ENCODE results near the gene PRPF19.
A peak's percentile ranks its signal among the peaks of the same experiment; 100 is the strongest.

The PRPF19 gene

GRCh38 chr11:60937144-60937527 is 30.8 kb upstream of the PRPF19 start:
- DNase-seq: no peak

DNA sequence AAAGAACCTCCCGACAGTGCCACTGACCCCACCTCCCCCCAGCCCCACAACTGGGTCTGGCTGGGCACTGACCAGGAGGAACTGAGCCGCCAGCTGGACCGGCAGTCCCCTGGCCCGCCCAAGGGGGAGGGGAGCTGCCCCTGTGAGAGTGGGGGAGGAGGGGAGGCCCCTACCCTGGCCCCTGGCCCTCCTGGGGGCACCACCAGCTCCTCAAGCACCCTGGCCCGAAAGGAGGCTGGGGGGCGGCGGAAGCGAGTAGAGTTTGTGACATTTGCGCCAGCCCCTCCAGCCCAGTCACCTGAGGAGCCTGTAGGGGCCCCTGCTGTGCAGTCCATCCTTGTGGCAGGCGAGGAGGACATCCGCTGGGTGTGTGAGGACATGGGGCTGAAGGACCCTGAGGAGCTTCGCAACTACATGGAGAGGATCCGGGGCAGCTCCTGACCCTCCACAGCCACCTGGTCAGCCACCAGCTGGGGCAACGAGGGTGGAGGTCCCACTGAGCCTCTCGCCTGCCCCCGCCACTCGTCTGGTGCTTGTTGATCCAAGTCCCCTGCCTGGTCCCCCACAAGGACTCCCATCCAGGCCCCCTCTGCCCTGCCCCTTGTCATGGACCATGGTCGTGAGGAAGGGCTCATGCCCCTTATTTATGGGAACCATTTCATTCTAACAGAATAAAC is 30.2 kb upstream of the PRPF19 start:
- no peak for DNase-seq

DNA sequence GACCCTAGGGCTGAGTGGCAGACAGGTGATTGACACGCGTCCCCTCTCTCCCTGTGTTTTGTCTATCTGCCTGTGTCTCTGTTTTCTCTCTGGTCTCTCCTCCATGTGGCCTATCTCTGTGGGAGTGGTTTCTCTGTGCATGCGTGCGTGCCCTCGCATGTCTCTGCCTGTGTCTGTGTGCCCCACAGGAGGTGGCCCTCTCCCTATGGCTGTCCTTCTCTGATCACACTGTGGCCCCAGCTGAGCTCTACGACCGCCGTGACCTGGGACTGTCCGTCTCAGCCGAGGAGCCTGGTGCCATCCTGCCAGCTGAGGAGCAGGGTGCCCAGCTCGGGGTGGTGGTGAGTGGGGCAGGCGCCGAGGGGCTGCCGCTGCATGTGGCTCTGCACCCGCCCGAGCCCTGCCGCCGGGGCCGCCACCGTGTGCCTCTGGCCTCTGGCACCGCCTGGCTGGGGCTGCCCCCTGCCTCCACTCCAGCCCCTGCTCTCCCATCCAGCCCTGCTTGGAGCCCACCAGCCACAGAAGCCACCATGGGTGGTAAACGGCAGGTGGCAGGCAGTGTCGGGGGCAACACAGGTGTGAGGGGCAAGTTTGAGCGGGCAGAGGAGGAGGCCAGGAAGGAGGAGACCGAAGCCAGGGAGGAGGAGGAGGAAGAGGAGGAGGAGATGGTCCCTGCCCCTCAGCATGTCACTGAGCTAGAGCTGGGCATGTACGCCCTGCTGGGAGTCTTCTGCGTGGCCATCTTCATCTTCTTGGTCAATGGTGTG is 29.5 kb upstream of the PRPF19 start:
- DNase-seq: no peak

DNA sequence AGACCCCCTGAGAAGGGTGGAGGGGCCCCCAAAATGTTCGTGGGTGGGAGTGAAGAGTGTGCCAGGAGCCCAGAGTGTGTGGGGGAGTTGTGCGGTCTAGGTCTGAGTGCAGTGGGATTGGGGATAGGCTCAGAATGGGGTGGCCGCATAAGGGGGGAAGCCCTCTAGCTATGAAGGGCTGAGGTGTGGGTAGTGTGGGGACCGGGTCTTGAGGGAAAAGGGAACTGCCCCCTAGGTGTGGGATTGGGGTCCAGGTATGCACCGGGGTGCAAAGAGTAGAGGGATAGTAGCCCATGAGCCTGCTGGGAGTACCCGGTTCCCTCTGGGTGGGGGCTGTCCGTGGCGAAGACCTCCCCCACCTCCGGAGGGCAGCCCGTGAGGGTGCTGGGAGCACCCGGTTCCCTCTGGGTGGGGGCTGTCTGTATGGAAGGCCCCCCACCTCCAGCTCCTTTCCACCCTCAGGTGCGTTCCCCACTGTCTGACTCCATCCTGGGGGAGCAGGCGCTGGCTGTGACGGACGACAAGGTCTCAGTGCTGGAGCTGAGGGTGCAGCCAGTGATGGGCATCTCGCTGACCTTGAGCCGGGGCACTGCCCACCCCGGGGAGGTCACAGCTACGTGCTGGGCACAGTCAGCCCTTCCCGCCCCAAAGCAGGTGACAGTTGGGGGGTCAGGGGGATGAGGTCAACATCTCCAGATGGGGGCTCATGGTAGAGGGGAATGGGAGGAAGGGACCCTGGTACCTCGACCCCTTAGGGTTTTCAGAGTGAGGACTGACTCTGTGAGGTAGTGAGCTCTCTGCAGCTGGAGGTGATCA is 28.6 kb upstream of the PRPF19 start:
- DNase-seq: no peak

GRCh38 chr11:60934124-60934789 is 27.9 kb upstream of the PRPF19 start:
- DNase-seq: no peak

- no peak for DNase-seq
Measured at GRCh38 chr11:60933416-60934123, 27.2 kb upstream of the PRPF19 start.

DNA sequence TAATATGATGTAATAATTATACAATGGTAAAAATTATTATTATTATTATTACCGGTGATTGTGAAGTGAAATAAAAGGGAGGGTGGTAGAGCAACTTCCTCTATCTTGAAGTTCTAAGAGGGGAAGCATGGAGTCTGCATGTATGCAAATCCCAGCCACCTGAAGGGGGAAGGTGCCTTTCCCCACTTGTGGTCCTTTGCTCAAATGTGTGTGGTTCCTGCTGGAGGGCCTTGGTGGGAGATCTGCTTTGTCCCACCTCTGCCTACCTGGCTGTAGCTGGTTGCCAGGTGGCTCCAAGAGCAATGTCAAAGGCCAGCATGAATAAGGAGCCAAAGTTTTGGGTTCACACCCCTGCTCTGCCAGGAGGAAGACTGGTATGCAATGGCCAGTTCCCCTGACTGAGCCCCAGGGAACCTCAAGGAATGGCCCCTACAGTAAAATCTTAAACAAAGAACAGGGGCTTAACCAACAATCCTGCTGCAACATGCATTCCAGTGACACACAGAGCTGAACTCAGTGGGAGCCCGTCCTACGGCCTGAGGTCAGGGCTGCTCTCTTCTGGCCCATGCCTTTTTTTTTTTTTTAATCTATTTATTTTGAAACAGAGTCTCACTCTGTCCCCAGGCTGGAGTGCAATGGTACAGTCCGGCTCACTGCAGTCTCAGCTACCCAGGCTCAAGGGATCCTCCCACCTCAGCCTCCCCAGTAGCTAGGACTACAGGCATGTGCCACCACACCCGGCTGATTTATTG is 26.4 kb upstream of the PRPF19 start:
- peak in 1 of 3 donors; percentile 9 for DNase-seq

DNA sequence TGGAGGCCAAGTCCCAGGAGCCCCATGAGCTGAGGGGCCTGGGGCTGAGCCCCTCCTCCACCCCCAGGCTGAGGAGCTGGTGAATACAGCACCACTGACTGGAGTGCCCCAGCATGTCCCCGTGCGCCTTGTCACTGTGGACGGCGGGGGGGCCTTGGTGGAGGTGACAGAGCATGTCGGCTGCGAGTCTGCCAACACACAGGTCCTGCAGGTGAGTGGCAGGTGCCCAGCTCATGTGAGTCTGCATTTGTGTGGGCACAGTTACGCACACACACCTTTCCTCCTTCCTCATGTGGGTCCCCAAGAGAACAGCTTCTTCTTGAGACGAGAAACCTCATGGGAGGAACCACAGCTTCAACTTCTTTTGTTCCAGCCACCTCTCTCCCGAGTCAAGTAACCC is 25.5 kb upstream of the PRPF19 start:
- DNase-seq: no peak

DNA sequence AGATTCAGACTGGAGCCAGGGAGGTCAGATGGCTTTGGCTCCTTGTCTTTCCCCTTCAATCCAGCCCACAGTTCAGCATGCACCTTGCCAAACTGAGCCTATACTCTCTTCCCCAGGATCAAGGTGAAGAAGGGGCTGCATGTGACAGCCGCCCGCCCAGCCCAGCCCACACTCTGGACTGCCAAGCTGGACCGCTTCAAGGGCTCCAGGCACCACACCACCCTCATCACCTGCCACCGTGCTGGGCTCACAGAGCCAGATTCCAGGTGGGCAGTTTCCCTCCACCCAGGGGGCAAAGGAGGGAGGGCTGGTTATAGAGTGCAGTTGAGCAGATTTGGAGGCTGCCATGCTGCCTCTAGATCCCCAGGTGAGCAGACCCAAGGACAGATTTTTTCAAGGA is 24.0 kb upstream of the PRPF19 start:
- no peak for DNase-seq

DNA sequence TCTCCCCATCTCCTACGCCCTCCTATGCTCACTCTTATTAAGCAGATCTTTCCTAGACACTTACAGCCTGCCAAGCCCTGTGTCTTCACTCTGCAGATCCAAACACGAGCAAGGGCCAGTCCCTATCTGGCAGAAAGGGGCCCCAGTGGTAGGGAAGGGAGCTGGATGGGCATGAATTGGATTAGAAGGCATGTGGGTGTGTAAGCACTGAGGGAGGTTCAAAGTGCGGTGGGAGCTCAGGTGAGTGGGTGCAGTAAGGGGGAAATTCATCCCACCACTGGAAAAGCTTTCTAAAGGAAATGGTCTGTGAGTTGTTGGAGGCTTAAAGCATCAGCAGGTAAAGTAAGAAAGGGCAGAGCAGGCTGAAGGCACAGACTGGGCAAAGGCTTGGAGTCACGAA is 23.4 kb upstream of the PRPF19 start:
- no peak for DNase-seq

GRCh38 chr11:60928563-60929001 is 22.2 kb upstream of the PRPF19 start:
- no peak for DNase-seq

- DNase-seq: no peak
Measured at GRCh38 chr11:60927600-60927999, 21.2 kb upstream of the PRPF19 start.

GRCh38 chr11:60927061-60927592 is 20.7 kb upstream of the PRPF19 start:
- no peak for DNase-seq

GRCh38 chr11:60926500-60926899 is 20.1 kb upstream of the PRPF19 start:
- no peak for DNase-seq

DNA sequence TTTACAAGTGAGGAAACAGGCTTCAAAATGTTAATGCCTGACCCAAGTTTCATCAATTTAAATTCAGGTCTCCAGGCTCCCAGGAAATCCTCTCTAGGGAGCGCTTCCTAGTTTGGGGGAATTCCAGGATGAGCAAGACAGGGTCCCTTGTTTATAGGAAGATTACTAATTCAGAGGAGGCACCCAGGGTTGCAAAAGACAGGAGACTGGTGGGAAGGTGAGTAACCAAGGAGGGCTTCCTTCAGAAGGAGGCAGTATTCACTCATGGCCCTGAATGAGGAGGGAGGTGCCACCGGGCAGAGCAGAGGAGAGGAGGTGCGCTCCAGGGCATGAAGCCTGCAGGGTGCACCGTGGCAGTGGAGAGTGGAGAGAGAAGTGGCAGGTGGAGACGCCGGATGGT is 19.5 kb upstream of the PRPF19 start:
- DNase-seq: peak; percentile 91 to 92 (median 91)

GRCh38 chr11:60924906-60925853 is 18.8 kb upstream of the PRPF19 start:
- DNase-seq: no peak

- DNase-seq: peak in 2 of 3 donors; percentile 42 to 71
Measured at GRCh38 chr11:60924110-60924905, 17.9 kb upstream of the PRPF19 start, which contains the start of gene TMEM132A. TSS of gene TMEM132A (plus strand) at chr11:60924460. CDS start at chr11:60924634, 174 bp downstream.

DNA sequence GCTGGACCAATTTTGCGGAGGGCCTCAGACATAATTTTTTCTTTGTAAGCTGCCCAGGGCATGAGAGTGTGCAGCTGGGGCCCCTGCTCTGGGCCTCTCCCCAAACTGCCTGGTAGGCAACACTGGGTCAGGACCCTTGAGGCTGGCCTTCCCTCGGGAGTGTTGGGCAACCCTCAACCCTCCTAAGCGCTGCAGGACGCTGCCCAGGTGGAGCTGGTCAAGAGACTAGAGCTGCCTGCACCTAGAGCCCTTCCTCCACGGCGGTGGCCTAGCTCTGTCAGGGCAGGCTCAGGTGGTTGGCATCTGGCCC is 17.4 kb upstream of the PRPF19 start:
- DNase-seq: no peak

DNA sequence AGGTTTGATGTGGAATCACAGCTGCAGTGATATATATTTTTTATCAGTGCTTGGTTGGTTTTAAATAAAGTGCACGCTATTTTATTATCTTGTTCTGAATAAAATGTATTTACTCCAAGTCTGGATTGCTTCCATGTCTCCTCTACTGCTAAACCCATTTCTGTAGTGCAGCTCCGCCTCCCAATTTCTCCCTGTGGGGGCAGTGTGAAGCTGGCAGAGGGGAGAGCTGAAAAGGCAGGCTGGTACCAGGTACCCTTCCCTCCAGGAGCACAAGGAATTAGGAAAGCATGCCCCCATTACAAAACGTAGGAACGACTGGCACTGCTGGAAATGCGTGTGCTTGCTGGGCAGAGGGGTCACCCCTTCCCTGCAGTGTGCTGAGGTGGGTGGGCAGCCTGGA is 16.9 kb upstream of the PRPF19 start:
- no peak for DNase-seq

All from suppressor macrophage treated with lipopolysaccharide for 1 hour (primary cell).